HCT116 (cell line): ENCODE measurements around the gene SND1.

Experiments used
- CEBPB ChIP-seq: IDR thresholded peaks from 2 replicates; pipeline ENCODE4 v1.6.1; 2012; ENCODE audit warnings: low read depth
- EZH2 ChIP-seq: fragments of 200-600 bp; sonication (generic); IDR thresholded peaks from 2 replicates; pipeline ENCODE4 v1.6.1; 2017; ENCODE audit warnings: antibody characterized with exemption, mixed run types
- EZH2phosphoT487 ChIP-seq: fragments of 200-600 bp; IDR thresholded peaks from 2 replicates; pipeline ENCODE4 v1.6.1; 2018; ENCODE audit warnings: antibody characterized with exemption, borderline replicate concordance
- FOSL1 ChIP-seq: IDR thresholded peaks from 2 replicates; pipeline ENCODE4 v1.6.1; 2012; ENCODE audit warnings: low read depth
- JUND ChIP-seq: IDR thresholded peaks from 2 replicates; pipeline ENCODE4 v1.6.1; 2012
- POLR2A ChIP-seq: IDR thresholded peaks from 2 replicates; pipeline ENCODE4 v1.7.0; 2011; ENCODE audit warnings: borderline replicate concordance; ENCODE audit not compliant: insufficient read depth, insufficient read length; ENCODE audit errors: extremely low read depth
- POLR2AphosphoS5 ChIP-seq: IDR thresholded peaks from 2 replicates; pipeline ENCODE4 v1.6.1; 2011; ENCODE audit warnings: mild to moderate bottlenecking, low read depth, low read length, moderate library complexity
- RAD21 ChIP-seq: IDR thresholded peaks from 2 replicates; pipeline ENCODE4 v1.6.1; 2012; ENCODE audit warnings: low read depth, mild to moderate bottlenecking
- SP1 ChIP-seq: IDR thresholded peaks from 2 replicates; pipeline ENCODE4 v1.6.1; 2012; ENCODE audit warnings: low read depth
- YY1 ChIP-seq: IDR thresholded peaks from 2 replicates; pipeline ENCODE4 v1.6.1; 2011; ENCODE audit warnings: low read length, low read depth, moderate library complexity, mild to moderate bottlenecking; ENCODE audit not compliant: insufficient replicate concordance; ENCODE audit errors: extremely low read depth
- TF ChIP-seq, protein P1 (sequence below): IDR thresholded peaks from 2 replicates; pipeline ENCODE4 v1.6.1; 2012
- TF ChIP-seq, protein P2 (sequence below), 3 experiments: fragments of 200-600 bp in 1 of 3; sonication (generic) in 1 of 3; IDR thresholded peaks in 2 of 3; conservative IDR thresholded peaks in 1 of 3; 2 replicates each; pipeline ENCODE4 v1.5.1; 2012 to 2017; ENCODE audit warnings: low read depth in 2 of 3, low read length in 2 of 3, antibody characterized with exemption in 1 of 3, borderline replicate concordance in 1 of 3, control low read depth in 1 of 3, mild to moderate bottlenecking in 1 of 3, mixed read lengths in 1 of 3, mixed run types in 1 of 3, moderate library complexity in 1 of 3; ENCODE audit not compliant: insufficient read depth in 1 of 3
- TF ChIP-seq, protein P3 (sequence below): IDR thresholded peaks from 2 replicates; pipeline ENCODE4 v1.6.1; 2012

DNA sequence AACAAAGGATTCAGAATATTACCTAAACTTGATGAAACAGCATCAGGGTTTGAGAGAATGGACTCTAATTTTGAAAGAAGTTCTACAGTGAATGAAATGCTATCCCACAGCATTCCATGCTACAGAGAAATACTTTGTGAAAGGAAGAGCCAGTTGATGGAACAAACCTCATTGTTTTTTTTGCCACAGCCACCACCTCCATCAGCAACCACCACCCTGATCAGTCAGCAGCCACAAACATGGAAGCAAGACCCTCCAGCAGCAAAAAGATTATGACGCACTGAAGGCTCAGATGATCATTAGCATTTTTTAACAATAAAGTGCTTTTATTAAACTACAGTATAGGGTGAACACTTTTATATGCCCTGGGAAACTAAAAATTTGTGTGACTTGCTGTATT, 280.5 kb downstream of the SND1 start:
- no peak for TF ChIP-seq JUND
- TF ChIP-seq EZH2: no peak
- TF ChIP-seq, protein P1, sequence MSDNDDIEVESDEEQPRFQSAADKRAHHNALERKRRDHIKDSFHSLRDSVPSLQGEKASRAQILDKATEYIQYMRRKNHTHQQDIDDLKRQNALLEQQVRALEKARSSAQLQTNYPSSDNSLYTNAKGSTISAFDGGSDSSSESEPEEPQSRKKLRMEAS: no peak
- TF ChIP-seq, protein P2, sequence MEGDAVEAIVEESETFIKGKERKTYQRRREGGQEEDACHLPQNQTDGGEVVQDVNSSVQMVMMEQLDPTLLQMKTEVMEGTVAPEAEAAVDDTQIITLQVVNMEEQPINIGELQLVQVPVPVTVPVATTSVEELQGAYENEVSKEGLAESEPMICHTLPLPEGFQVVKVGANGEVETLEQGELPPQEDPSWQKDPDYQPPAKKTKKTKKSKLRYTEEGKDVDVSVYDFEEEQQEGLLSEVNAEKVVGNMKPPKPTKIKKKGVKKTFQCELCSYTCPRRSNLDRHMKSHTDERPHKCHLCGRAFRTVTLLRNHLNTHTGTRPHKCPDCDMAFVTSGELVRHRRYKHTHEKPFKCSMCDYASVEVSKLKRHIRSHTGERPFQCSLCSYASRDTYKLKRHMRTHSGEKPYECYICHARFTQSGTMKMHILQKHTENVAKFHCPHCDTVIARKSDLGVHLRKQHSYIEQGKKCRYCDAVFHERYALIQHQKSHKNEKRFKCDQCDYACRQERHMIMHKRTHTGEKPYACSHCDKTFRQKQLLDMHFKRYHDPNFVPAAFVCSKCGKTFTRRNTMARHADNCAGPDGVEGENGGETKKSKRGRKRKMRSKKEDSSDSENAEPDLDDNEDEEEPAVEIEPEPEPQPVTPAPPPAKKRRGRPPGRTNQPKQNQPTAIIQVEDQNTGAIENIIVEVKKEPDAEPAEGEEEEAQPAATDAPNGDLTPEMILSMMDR (IDR thresholded peaks at IDR 0.05 in 2 of 3, conservative IDR thresholded peaks at IDR 0.05 in 1 of 3; ENCODE audit: borderline replicate concordance in 1 of 3, insufficient read depth in 1 of 3, low read depth in 2 of 3, low read length in 2 of 3): no peak
- TF ChIP-seq RAD21: no peak
- TF ChIP-seq, protein P3, sequence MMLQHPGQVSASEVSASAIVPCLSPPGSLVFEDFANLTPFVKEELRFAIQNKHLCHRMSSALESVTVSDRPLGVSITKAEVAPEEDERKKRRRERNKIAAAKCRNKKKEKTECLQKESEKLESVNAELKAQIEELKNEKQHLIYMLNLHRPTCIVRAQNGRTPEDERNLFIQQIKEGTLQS: no peak
- TF ChIP-seq FOSL1: no peak
- no peak for TF ChIP-seq POLR2A
- TF ChIP-seq CEBPB: no peak
- TF ChIP-seq SP1: no peak
- TF ChIP-seq YY1: no peak
- no peak for TF ChIP-seq EZH2phosphoT487
- no peak for TF ChIP-seq POLR2AphosphoS5
